Amniotic stem cell (primary cell): ENCODE results near the gene APOB.

Experiments used
- DNase-seq: peaks from one replicate; lab custom pipeline; 2025; lab: John Stamatoyannopoulos, UW

The APOB gene

GRCh38 chr2:21043744-21044532 lies at the start of gene APOB:
Gene APOB, minus strand, starts transcription at chr2:21044073. Its CDS starts 128 bp downstream, at chr2:21043945.
- no peak for DNase-seq

GRCh38 chr2:21092308-21092869 lies 48.5 kb upstream of the APOB start:
- DNase-seq: no peak

GRCh38 chr2:21084401-21084800 lies 40.5 kb upstream of the APOB start:
- DNase-seq: no peak

GRCh38 chr2:21083482-21083881 lies 39.6 kb upstream of the APOB start:
- DNase-seq: no peak

GRCh38 chr2:21078296-21078695 lies 34.4 kb upstream of the APOB start:
- DNase-seq: no peak

- DNase-seq: no peak
Measured at GRCh38 chr2:21072477-21073242, 28.8 kb upstream of the APOB start.

GRCh38 chr2:21070341-21071257 lies 26.7 kb upstream of the APOB start:
- DNase-seq: no peak

- no peak for DNase-seq
Measured at GRCh38 chr2:21069746-21070340, 26.0 kb upstream of the APOB start.

GRCh38 chr2:21067859-21068537 lies 24.1 kb upstream of the APOB start:
- no peak for DNase-seq

GRCh38 chr2:21067125-21067524 lies 23.3 kb upstream of the APOB start:
- no peak for DNase-seq

- DNase-seq: no peak
Measured at GRCh38 chr2:21059885-21060610, 16.2 kb upstream of the APOB start.

- no peak for DNase-seq
Measured at GRCh38 chr2:21057097-21057496, 13.2 kb upstream of the APOB start.

GRCh38 chr2:21055879-21056790 lies 12.3 kb upstream of the APOB start:
- DNase-seq: no peak

- no peak for DNase-seq
Measured at GRCh38 chr2:21055451-21055850, 11.6 kb upstream of the APOB start.

GRCh38 chr2:21054011-21054410 lies 10.1 kb upstream of the APOB start:
- no peak for DNase-seq

GRCh38 chr2:21052044-21052443 lies 8.2 kb upstream of the APOB start:
- no peak for DNase-seq

- DNase-seq: no peak
Measured at GRCh38 chr2:21050164-21050563, 6.3 kb upstream of the APOB start.

- no peak for DNase-seq
Measured at GRCh38 chr2:21047141-21048009, 3.5 kb upstream of the APOB start.
